A673 (cell line): ENCODE results near the gene SYAP1. TPM values are rescaled to one million over a fixed set of nuclear protein-coding genes. Genes with fewer than 3 reads are reported as not detected.
"Not testable (repeated sequence)": the region's sequence is repeated elsewhere in the genome, so short reads cannot be mapped to it uniquely, and the experiment has no call there.

Experiments
- BruUV-seq: library from RNA; stranded (reverse); fragments of 400-500 nt; replicated peaks from 2 replicates; lab custom pipeline; 2021; lab: Mats Ljungman, UMichigan
- CTCF ChIA-PET: fragments of 300-600 bp; sonication (Branson Sonifier 250); formaldehyde crosslinking; loops from one replicate; lab custom pipeline; 2022; ENCODE audit warnings: antibody characterized with exemption; lab: Charles Lee
- POLR2A ChIA-PET: fragments of 300-600 bp; sonication (Branson Sonifier 250); formaldehyde crosslinking; loops from one replicate; lab custom pipeline; 2022; ENCODE audit warnings: antibody characterized with exemption; ENCODE audit not compliant: low non-redundant PET; lab: Charles Lee
- DNase-seq: peaks from one replicate; pipeline ENCODE4 v3.0.0-alpha.2; 2015; ENCODE audit warnings: low spot score
- H3K27ac ChIP-seq: fragments of 200-600 bp; sonication (generic); 2 replicates; pipeline ENCODE4 v1.5.1; 2016; ENCODE audit warnings: mixed run types, low read depth, mild to moderate bottlenecking, mixed read lengths, antibody characterized with exemption, low read length; ENCODE audit not compliant: poor library complexity, severe bottlenecking
- H3K27me3 ChIP-seq: fragments of 200-600 bp; sonication (generic); replicated peaks from 2 replicates; pipeline ENCODE4 v1.6.1; 2017; ENCODE audit warnings: mixed run types, low read depth, mild to moderate bottlenecking, mixed read lengths, antibody characterized with exemption, low read length; ENCODE audit not compliant: insufficient read depth, poor library complexity
- H3K36me3 ChIP-seq: fragments of 200-600 bp; sonication (generic); 2 replicates; pipeline ENCODE4 v1.6.1; 2016; ENCODE audit warnings: mixed run types, mild to moderate bottlenecking, mixed read lengths, antibody characterized with exemption, low read length; ENCODE audit not compliant: insufficient read depth, poor library complexity, severe bottlenecking
- H3K4me1 ChIP-seq: fragments of 200-600 bp; sonication (generic); 2 replicates; pipeline ENCODE4 v1.6.1; 2017; ENCODE audit warnings: mixed run types, mild to moderate bottlenecking, mixed read lengths, antibody characterized with exemption, low read length; ENCODE audit not compliant: insufficient read depth, poor library complexity, severe bottlenecking
- H3K4me3 ChIP-seq: fragments of 200-600 bp; sonication (generic); 2 replicates; pipeline ENCODE4 v1.5.1; 2016; ENCODE audit warnings: low read depth, mixed run types, mild to moderate bottlenecking, mixed read lengths, low read length; ENCODE audit not compliant: poor library complexity, severe bottlenecking
- H3K9me3 ChIP-seq: fragments of 200-600 bp; sonication (generic); 2 replicates; pipeline ENCODE4 v1.6.1; 2016; ENCODE audit warnings: mixed run types, low read depth, mild to moderate bottlenecking, mixed read lengths, antibody characterized with exemption, low read length; ENCODE audit not compliant: poor library complexity, severe bottlenecking
- EZH2 ChIP-seq: fragments of 200-600 bp; sonication (generic); IDR thresholded peaks from 2 replicates; pipeline ENCODE4 v1.6.1; 2017; ENCODE audit warnings: borderline replicate concordance, low read depth, mild to moderate bottlenecking, mixed read lengths, antibody characterized with exemption, low read length; ENCODE audit not compliant: poor library complexity, severe bottlenecking
- intact Hi-C: fragments of 100-400 bp; cut with micrococcal nuclease; formaldehyde crosslinking; loops from one replicate; pipeline ENCODE4 v1.10.0; 2022; ENCODE audit not compliant: unreplicated experiment
- total RNA-seq: library from RNA; stranded (reverse); gene quantifications from 2 replicates; pipeline ENCODE4 v1.2.3, GENCODE V29; 2021
- TF ChIP-seq, protein P1 (sequence below): fragments of 300-800, 200-600 bp; sonication (generic); conservative IDR thresholded peaks from 2 replicates; pipeline ENCODE4 v1.5.1; 2017; ENCODE audit warnings: low read depth, mild to moderate bottlenecking, antibody characterized with exemption, low read length, moderate library complexity, mixed read lengths

The SYAP1 gene
- total RNA-seq, 1 experiment from 2014 or later: 41.8 TPM

DNA sequence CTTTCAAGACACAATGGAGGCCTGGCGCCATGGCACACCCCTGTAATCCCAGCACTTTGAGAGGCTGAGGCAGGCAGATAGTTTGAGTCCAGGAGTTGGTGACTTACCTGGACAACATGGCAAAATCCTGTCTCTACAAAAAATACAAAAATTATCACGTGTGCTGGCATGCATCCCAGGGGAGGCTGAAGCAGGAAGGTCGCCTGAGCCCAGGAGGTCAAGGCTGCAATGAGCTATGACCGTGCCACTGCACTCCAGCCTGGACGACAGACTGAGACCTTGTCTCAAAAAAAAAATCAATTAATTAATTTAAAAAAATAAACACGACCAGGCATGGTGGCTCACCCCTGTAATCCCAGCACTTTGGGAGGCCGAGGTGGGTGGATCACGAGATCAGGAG is 4.9 kb upstream of the SYAP1 start:
- Histone ChIP-seq H3K27ac (no peak overlapping the region), H3K4me1 (no peaks in the 10 kb centered on the region), H3K9me3 (no peaks in the 10 kb centered on the region), H3K36me3 (no peaks in the 10 kb centered on the region), H3K27me3 (peaks cover 21% of the 10 kb centered on the region), H3K4me3 (no peak overlapping the region)
- TF ChIP-seq EZH2: no peak
- TF ChIP-seq, protein P1, sequence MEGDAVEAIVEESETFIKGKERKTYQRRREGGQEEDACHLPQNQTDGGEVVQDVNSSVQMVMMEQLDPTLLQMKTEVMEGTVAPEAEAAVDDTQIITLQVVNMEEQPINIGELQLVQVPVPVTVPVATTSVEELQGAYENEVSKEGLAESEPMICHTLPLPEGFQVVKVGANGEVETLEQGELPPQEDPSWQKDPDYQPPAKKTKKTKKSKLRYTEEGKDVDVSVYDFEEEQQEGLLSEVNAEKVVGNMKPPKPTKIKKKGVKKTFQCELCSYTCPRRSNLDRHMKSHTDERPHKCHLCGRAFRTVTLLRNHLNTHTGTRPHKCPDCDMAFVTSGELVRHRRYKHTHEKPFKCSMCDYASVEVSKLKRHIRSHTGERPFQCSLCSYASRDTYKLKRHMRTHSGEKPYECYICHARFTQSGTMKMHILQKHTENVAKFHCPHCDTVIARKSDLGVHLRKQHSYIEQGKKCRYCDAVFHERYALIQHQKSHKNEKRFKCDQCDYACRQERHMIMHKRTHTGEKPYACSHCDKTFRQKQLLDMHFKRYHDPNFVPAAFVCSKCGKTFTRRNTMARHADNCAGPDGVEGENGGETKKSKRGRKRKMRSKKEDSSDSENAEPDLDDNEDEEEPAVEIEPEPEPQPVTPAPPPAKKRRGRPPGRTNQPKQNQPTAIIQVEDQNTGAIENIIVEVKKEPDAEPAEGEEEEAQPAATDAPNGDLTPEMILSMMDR: no peak
- no peak for DNase-seq
- ChIA-PET POLR2A (no interaction called here), CTCF (no interaction called here)
- intact Hi-C loops: no loop called here
- no TSS peak for BruUV-seq

DNA sequence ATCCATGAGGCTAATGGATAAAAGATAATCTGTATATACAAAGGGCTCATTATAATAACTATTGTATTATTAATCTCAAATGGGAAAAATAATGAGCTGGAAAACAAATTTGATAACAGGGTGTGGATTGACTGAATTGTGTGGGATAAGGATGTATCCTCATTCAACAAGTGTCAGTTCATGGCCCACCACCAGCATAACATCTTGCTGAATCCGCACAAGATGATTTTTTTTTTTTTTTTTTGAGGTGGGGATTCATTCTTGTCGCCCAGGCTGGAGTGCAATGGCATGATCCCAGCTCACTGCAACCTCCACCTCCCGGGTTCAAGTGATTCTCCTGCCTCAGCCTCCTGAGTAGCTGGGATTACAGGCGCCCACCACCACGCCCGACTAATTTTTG is 3.8 kb upstream of the SYAP1 start:
- POLR2A ChIA-PET, CTCF ChIA-PET, BruUV-seq, H3K4me1 ChIP-seq, DNase-seq, H3K4me3 ChIP-seq, H3K27ac ChIP-seq, H3K9me3 ChIP-seq, H3K36me3 ChIP-seq, intact Hi-C loops: not testable (repeated sequence)
- H3K27me3 ChIP-seq: peaks cover 21% of the 10 kb centered on the region

DNA sequence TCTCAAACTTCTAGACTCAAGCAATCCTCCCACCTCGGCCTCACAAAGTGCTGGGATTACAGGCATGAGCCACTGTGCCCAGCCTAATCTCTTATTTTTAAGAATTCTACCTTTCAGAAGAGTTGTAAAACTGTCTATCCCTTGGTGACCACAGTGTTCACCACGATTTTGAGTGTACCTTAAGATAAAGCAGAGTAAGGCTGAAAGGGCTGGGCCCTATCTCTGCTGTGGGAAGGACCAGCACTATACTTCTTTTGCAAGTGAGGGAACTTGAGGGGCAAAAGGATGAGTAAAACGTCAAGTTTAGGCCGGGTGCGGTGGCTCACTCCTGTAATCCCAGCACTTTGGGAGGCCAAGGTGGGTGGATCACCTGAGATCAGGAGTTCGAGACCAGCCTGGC is 3.0 kb upstream of the SYAP1 start:
- H3K27me3 ChIP-seq: peaks cover 14% of the 10 kb centered on the region
- H3K4me3 ChIP-seq, POLR2A ChIA-PET, CTCF ChIA-PET, H3K36me3 ChIP-seq, H3K9me3 ChIP-seq, BruUV-seq, DNase-seq, intact Hi-C loops, H3K4me1 ChIP-seq, H3K27ac ChIP-seq: not testable (repeated sequence)

DNA sequence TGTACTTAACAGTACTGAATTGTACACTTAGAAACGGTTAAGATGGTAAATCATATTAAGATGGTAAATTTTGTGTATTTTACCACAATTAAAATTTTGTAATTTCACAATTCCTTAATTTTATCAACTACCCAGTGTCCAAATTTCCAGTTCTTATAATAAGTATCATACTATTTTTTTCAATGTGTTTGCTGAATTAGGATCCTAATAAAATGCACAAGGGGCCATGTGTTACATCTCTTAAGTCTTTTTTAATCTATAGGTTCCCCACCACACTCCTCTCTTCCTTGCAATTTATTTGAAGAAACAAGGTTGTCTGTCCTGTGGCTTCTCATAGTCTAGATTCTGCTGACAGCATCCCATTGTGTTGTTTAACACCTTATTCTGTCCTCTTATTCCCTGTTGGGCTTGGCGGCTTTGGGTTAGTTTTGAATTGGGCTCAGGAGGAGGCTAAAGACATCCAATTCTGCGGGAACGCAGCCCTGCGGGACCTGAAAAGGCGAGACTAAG is 533 bp upstream of the SYAP1 start:
- H3K27ac ChIP-seq: peak overlapping the region; percentile 94
- H3K4me3 ChIP-seq: peak overlapping the region; percentile 74
- DNase-seq: no peak
- TF ChIP-seq EZH2: no peak
- TF ChIP-seq, protein P1: no peak
- TSS peak; percentile 100 for BruUV-seq
- ChIA-PET POLR2A (interaction anchor here (0.7 kb wide), 1 partner anchor 123 kb away, joined by 4 read pairs; no protein-coding TSS in a partner anchor), CTCF (no interaction called here)
- no peaks in the 10 kb centered on the region for H3K27me3 ChIP-seq
- no peaks in the 10 kb centered on the region for H3K4me1 ChIP-seq
- intact Hi-C loops: no loop called here
- no peaks in the 10 kb centered on the region for H3K36me3 ChIP-seq
- no peaks in the 10 kb centered on the region for H3K9me3 ChIP-seq
